ENCODE measurements around the gene DPP6. TPM values are rescaled to one million over a fixed set of nuclear protein-coding genes. Genes with fewer than 3 reads are reported as not detected.
A peak's percentile ranks its signal among the peaks of the same experiment; 100 is the strongest.

DPP6 gene
- total and polyA plus RNA-seq, 8 donors = 1.0 to 11.2 (median 2.6) TPM

GRCh38 chr7:154631162-154631561 is 579.0 kb downstream of the DPP6 start:
- Histone ChIP-seq H3K27ac (no peak overlapping the region), H3K27me3 (peaks cover 0 to 9% (median 0%) of the 10 kb centered on the region in 4 donors), H3K4me3 (no peak overlapping the region), H3K9me3 (no peaks in the 10 kb centered on the region), H3K4me1 (no peaks in the 10 kb centered on the region), H3K36me3 (no peaks in the 10 kb centered on the region)
- FAIRE-seq (no peak), ATAC-seq (no peak), DNase-seq (no peak)
- no peak for TF ChIP-seq CTCF (IDR thresholded peaks at IDR 0.05)
- intact Hi-C loops (cut with DNase I) = no loop called here
- WGBS, 2 donors = 41 to 55% methylated on average over 4 of the region's 4 CpGs

- Histone ChIP-seq H3K27me3 (peaks cover 0 to 9% (median 0%) of the 10 kb centered on the region in 4 donors), H3K4me1 (no peaks in the 10 kb centered on the region), H3K27ac (no peak overlapping the region), H3K36me3 (no peaks in the 10 kb centered on the region), H3K9me3 (no peaks in the 10 kb centered on the region), H3K4me3 (no peak overlapping the region)
- intact Hi-C loops (cut with DNase I) = no loop called here
- 84 to 97% methylated on average over 3 of the region's 3 CpGs for WGBS, 2 donors
- DNase-seq (no peak), ATAC-seq (no peak), FAIRE-seq (no peak)
- no peak for TF ChIP-seq CTCF (IDR thresholded peaks at IDR 0.05)
These were observed 581.4 kb downstream of the DPP6 start for GRCh38 chr7:154633641-154634040.

DNA sequence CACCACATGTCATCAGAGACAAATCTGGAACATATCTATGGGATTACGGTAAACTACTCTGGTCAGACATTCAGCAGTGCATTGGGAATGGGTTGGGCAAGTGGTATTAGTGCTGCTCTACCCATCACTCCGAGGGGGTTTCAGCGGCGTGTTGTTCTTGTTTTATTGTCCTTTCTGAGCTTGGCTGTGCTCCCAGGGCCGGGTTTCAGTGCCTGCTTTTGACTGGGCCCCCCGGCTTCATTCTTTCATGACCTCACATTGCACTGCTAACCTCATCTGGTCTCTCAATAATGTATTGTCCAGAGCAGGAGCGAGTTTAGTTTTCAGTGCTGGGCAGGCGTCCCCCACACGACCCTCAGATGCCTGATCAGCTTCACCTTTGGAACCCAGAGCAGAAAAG is 586.1 kb downstream of the DPP6 start:
- Histone ChIP-seq H3K4me3 (no peak overlapping the region), H3K9me3 (no peaks in the 10 kb centered on the region), H3K27me3 (no peaks in the 10 kb centered on the region), H3K4me1 (no peaks in the 10 kb centered on the region), H3K36me3 (no peaks in the 10 kb centered on the region), H3K27ac (no peak overlapping the region)
- FAIRE-seq (no peak), DNase-seq (no peak), ATAC-seq (no peak)
- no peak for TF ChIP-seq CTCF (IDR thresholded peaks at IDR 0.05)
- intact Hi-C loops (cut with DNase I) = no loop called here
- 60 to 68% methylated on average over 9 of the region's 9 CpGs for WGBS, 2 donors

GRCh38 chr7:154640266-154640865 is 588.2 kb downstream of the DPP6 start:
- intact Hi-C loops (cut with DNase I) = no loop called here
- Histone ChIP-seq H3K4me3 (no peak overlapping the region), H3K27ac (no peak overlapping the region), H3K27me3 (no peaks in the 10 kb centered on the region), H3K9me3 (no peaks in the 10 kb centered on the region), H3K36me3 (no peaks in the 10 kb centered on the region), H3K4me1 (no peaks in the 10 kb centered on the region)
- FAIRE-seq (no peak), ATAC-seq (peak in 2 of 4 donors; percentile 41 to 43), DNase-seq (no peak)
- no peak for TF ChIP-seq CTCF (IDR thresholded peaks at IDR 0.05)
- WGBS, 2 donors = 51 to 55% methylated on average over 10 of the region's 10 CpGs

DNA sequence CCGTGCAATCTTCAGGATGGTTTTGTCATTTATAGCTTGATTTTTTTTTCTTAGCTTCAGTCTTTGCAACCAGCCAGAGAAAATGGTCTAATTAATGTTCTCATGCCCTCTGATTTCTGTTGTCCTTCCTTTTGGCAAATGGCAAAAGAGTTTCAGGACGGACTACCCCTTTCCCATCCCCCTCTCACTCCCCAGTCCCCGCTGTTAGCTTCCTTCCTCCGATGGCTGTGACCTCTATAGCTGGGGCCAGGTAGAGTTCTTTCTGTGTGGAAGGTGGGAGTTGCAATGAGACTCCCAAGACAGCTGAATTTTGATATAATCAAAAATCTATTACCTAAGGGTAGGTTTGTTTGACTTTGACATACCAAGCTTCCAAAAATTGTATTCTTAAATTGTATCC is 588.7 kb downstream of the DPP6 start:
- Histone ChIP-seq H3K4me3 (no peak overlapping the region), H3K27ac (no peak overlapping the region), H3K4me1 (no peaks in the 10 kb centered on the region), H3K9me3 (no peaks in the 10 kb centered on the region), H3K27me3 (no peaks in the 10 kb centered on the region), H3K36me3 (no peaks in the 10 kb centered on the region)
- ATAC-seq = no peak
- TF ChIP-seq CTCF (IDR thresholded peaks at IDR 0.05) = no peak
- no peak for FAIRE-seq
- DNase-seq = no peak
- 70 to 84% methylated on average over 4 of the region's 4 CpGs for WGBS, 2 donors
- intact Hi-C loops (cut with DNase I) = no loop called here
